K562 (cell line): ENCODE results near the gene RPL26. TPM values are rescaled to one million over a fixed set of nuclear protein-coding genes. Genes with fewer than 3 reads are reported as not detected.

Experiments
- ATF7 ChIP-seq: fragments of 450-650 bp; IDR thresholded peaks from 2 replicates; pipeline ENCODE4 v1.7.1; 2014; ENCODE audit warnings: mild to moderate bottlenecking, moderate library complexity
- CREM ChIP-seq: IDR thresholded peaks from 2 replicates; pipeline ENCODE4 v1.6.1; 2014; ENCODE audit warnings: antibody characterized with exemption, low read depth
- ESRRA ChIP-seq: fragments of 450-650 bp; IDR thresholded peaks from 2 replicates; pipeline ENCODE4 v1.6.1; 2014; ENCODE audit warnings: low read depth, mild to moderate bottlenecking, moderate library complexity, borderline replicate concordance
- ETS2 ChIP-seq: IDR thresholded peaks from 2 replicates; pipeline ENCODE4 v1.6.1; 2016; ENCODE audit warnings: borderline replicate concordance, missing genetic modification characterization, mild to moderate bottlenecking, moderate library complexity, missing compliant biosample characterization; ENCODE audit not compliant: poor library complexity, severe bottlenecking
- ETV5 ChIP-seq: sonication (generic); formaldehyde crosslinking; IDR thresholded peaks from 2 replicates; pipeline ENCODE4 v1.4.0; 2020; ENCODE audit warnings: low read depth, mild to moderate bottlenecking, missing genetic modification reagents
- GATAD2A ChIP-seq: fragments of 450-650 bp; IDR thresholded peaks from 2 replicates; pipeline ENCODE4 v1.6.1; 2017
- MYC ChIP-seq, 2 experiments: fragments of 250-450 bp in 1 of 2; sonication (Bioruptor Pico) in 1 of 2; IDR thresholded peaks; 2 replicates each; pipeline versions ENCODE4 v1.5.1 to v1.6.1; 2012 to 2021; ENCODE audit warnings: low read depth in 2 of 2, borderline replicate concordance in 1 of 2, improper control_type of control experiment in 1 of 2, low read length in 1 of 2, mild to moderate bottlenecking in 1 of 2, moderate library complexity in 1 of 2
- MYNN ChIP-seq, 2 experiments: sonication (generic); formaldehyde crosslinking in 1 of 2; IDR thresholded peaks; 2 replicates each; pipeline versions ENCODE4 v1.5.0 to v1.6.1; 2016 to 2020; ENCODE audit warnings: antibody characterized with exemption in 1 of 2, missing genetic modification reagents in 1 of 2
- NCOA2 ChIP-seq, 2 experiments: fragments of 450-650 bp; IDR thresholded peaks; 2 replicates each; pipeline ENCODE4 v1.6.1; 2018; ENCODE audit warnings: mild to moderate bottlenecking in 2 of 2, moderate library complexity in 1 of 2; ENCODE audit not compliant: partially characterized antibody in 2 of 2
- NCOA6 ChIP-seq: fragments of 450-650 bp; IDR thresholded peaks from 2 replicates; pipeline ENCODE4 v1.6.1; 2017; ENCODE audit warnings: mild to moderate bottlenecking
- NONO ChIP-seq, 2 experiments: fragments of 200-400 bp in 1 of 2; fragments of 450-650 bp in 1 of 2; formaldehyde crosslinking in 1 of 2; IDR thresholded peaks; 2 replicates each; pipeline ENCODE4 v1.6.1; 2017; ENCODE audit warnings: low read depth in 2 of 2, mild to moderate bottlenecking in 2 of 2, moderate library complexity in 2 of 2, low read length in 1 of 2
- ZNF121 ChIP-seq: sonication (generic); formaldehyde crosslinking; conservative IDR thresholded peaks from 2 replicates; pipeline ENCODE4 v1.8.0; 2022; ENCODE audit warnings: missing genetic modification reagents
- ZNF766 ChIP-seq: fragments of 200-800 bp; sonication (Bioruptor generic); conservative IDR thresholded peaks from 2 replicates; pipeline ENCODE4 v1.6.1; 2016; ENCODE audit warnings: missing genetic modification characterization, missing compliant biosample characterization
- polyA plus RNA-seq, 8 experiments: library from polyadenylated mRNA; depleted of rRNA in 4 of 8; stranded (reverse) in 5 of 8; unstranded in 3 of 8; fragments of >200 nt; fragmentation: Nextera tagmentation in 2 of 8; fragmentation: Illumina TruSeq in 1 of 8; extraction: Ambion mirVana in 2 of 8; extraction: Trizol in 1 of 8; gene quantifications; 2 replicates each; pipeline versions ENCODE4 v1.2.1 to v1.2.3, GENCODE V29; 2011 to 2014; ENCODE audit warnings: inconsistent platforms in 1 of 8, missing spikeins in 1 of 8
- total RNA-seq, 7 experiments: library from RNA; depleted of rRNA in 6 of 7; stranded (reverse); fragments of >200 nt in 6 of 7; fragmentation: Illumina TruSeq in 2 of 7; extraction: Trizol in 2 of 7; gene quantifications; 2 replicates each; pipeline versions ENCODE4 v1.2.1 to v1.2.3, GENCODE V29; 2011 to 2021; ENCODE audit warnings: low replicate concordance in 1 of 7
- TF ChIP-seq, protein P1 (sequence below), 2 experiments: fragments of 450-650 bp; conservative IDR thresholded peaks; 2 replicates each; pipeline ENCODE4 v1.6.1; 2017; ENCODE audit warnings: mild to moderate bottlenecking in 2 of 2, moderate library complexity in 2 of 2
- TF ChIP-seq, protein P2 (sequence below): sonication (generic); IDR thresholded peaks from 2 replicates; pipeline ENCODE4 v1.6.1; 2016
- TF ChIP-seq, protein P3 (sequence below), 3 experiments: fragments of 200-800 bp in 1 of 3; fragments of 250-450 bp in 1 of 3; fragments of 450-650 bp in 1 of 3; sonication (Bioruptor Pico) in 1 of 3; sonication (Bioruptor generic) in 1 of 3; formaldehyde crosslinking in 1 of 3; IDR thresholded peaks; 2 replicates each; pipeline versions ENCODE4 v1.6.1 to v1.8.0; 2016 to 2022; ENCODE audit warnings: mild to moderate bottlenecking in 2 of 3, missing genetic modification characterization in 2 of 3, missing compliant biosample characterization in 1 of 3, moderate library complexity in 1 of 3
- TF ChIP-seq, protein P4 (sequence below): sonication (generic); formaldehyde crosslinking; IDR thresholded peaks from 2 replicates; pipeline ENCODE4 v1.8.1; 2022; ENCODE audit warnings: missing genetic modification reagents

RPL26 gene
- total and polyA plus RNA-seq, 9 of the 15 experiments (the other 6 are each of a cell fraction or from before 2014, with no cell fraction given), result 1,474 to 4,074 (median 2,904) TPM

DNA sequence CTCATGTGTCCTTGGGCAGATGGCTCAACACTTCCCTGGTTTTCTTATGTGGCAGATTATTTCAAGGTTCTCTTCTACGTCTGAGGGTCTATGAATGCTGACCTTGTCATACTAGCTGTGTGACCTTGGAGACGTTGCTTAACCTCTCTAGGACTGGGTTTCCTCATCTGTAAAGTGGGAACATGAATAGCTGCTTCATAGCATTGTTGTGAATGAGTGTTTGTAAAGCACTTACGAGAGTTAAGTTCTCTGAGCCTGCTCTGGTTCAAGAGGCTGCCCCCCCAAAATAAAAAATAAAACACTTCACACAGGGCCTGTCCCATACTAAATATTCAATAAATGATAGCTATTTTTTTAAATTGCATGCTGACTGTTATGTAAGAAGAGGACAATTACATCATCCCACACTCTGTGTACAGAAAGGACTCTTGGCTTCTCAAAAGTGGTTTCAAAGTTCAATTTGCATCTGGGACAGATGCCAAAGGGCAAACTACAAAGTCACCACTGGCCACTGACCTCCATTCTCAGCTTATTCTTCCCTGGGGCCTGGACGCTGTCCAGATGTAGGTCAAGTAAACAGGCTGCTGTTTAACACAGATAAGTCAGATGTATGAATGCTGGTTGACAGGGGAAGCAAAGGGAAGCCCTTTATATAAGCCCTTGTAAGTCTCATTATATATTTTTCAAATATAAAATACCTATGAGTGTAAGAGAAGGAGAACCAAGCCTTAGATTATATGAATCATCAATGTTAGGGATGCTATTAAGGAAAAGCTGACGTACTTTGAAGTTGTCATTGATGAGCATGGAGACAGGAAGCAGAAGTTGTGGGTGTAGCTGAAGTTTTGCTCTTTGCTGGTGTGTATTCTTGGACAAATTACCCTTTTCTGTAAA, 37.3 kb upstream of the RPL26 start (continued):
- TF ChIP-seq MYNN (IDR thresholded peaks at IDR 0.05), result 0 out of 2 replicates have a peak, but pooled peaks have one; percentile 41
- no peak for TF ChIP-seq MYNN (CRISPR knock-in tag; IDR thresholded peaks at IDR 0.05)
- no peak for TF ChIP-seq ETS2 (tag)
- TF ChIP-seq NONO (IDR thresholded peaks at IDR 0.05; ENCODE audit: low read depth in 2 of 2, low read length in 1 of 2), result no peak
- TF ChIP-seq, protein P1, sequence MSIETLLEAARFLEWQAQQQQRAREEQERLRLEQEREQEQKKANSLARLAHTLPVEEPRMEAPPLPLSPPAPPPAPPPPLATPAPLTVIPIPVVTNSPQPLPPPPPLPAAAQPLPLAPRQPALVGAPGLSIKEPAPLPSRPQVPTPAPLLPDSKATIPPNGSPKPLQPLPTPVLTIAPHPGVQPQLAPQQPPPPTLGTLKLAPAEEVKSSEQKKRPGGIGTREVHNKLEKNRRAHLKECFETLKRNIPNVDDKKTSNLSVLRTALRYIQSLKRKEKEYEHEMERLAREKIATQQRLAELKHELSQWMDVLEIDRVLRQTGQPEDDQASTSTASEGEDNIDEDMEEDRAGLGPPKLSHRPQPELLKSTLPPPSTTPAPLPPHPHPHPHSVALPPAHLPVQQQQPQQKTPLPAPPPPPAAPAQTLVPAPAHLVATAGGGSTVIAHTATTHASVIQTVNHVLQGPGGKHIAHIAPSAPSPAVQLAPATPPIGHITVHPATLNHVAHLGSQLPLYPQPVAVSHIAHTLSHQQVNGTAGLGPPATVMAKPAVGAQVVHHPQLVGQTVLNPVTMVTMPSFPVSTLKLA (conservative IDR thresholded peaks at IDR 0.05), result peak; percentile 57
- TF ChIP-seq CREM, result peak; percentile 61
- TF ChIP-seq ZNF766 (CRISPR knock-in tag), result 0 out of 2 replicates have a peak, but pooled peaks have one; percentile 42
- no peak for TF ChIP-seq GATAD2A
- TF ChIP-seq, protein P2, sequence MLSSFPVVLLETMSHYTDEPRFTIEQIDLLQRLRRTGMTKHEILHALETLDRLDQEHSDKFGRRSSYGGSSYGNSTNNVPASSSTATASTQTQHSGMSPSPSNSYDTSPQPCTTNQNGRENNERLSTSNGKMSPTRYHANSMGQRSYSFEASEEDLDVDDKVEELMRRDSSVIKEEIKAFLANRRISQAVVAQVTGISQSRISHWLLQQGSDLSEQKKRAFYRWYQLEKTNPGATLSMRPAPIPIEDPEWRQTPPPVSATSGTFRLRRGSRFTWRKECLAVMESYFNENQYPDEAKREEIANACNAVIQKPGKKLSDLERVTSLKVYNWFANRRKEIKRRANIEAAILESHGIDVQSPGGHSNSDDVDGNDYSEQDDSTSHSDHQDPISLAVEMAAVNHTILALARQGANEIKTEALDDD, result peak; percentile 63; the same call in 1 of the 2 replicates
- TF ChIP-seq ETV5 (CRISPR knock-in tag), result 0 out of 2 replicates have a peak, but pooled peaks have one; percentile 21
- TF ChIP-seq ESRRA, result peak; percentile 94
- TF ChIP-seq MYC (IDR thresholded peaks at IDR 0.05; ENCODE audit: low read depth, low read length), result peak; percentile 48
- no peak for TF ChIP-seq MYC (CRISPR knock-in tag; IDR thresholded peaks at IDR 0.05; ENCODE audit: borderline replicate concordance, low read depth)
- TF ChIP-seq NCOA2 (IDR thresholded peaks at IDR 0.05; ENCODE audit: partially characterized antibody in 2 of 2), result peak in 1 of 2 experiments; percentile 57
- 0 out of 2 replicates have a peak, but pooled peaks have one; percentile 25 for TF ChIP-seq NCOA6
- TF ChIP-seq ZNF121, result no peak
- TF ChIP-seq, protein P3, sequence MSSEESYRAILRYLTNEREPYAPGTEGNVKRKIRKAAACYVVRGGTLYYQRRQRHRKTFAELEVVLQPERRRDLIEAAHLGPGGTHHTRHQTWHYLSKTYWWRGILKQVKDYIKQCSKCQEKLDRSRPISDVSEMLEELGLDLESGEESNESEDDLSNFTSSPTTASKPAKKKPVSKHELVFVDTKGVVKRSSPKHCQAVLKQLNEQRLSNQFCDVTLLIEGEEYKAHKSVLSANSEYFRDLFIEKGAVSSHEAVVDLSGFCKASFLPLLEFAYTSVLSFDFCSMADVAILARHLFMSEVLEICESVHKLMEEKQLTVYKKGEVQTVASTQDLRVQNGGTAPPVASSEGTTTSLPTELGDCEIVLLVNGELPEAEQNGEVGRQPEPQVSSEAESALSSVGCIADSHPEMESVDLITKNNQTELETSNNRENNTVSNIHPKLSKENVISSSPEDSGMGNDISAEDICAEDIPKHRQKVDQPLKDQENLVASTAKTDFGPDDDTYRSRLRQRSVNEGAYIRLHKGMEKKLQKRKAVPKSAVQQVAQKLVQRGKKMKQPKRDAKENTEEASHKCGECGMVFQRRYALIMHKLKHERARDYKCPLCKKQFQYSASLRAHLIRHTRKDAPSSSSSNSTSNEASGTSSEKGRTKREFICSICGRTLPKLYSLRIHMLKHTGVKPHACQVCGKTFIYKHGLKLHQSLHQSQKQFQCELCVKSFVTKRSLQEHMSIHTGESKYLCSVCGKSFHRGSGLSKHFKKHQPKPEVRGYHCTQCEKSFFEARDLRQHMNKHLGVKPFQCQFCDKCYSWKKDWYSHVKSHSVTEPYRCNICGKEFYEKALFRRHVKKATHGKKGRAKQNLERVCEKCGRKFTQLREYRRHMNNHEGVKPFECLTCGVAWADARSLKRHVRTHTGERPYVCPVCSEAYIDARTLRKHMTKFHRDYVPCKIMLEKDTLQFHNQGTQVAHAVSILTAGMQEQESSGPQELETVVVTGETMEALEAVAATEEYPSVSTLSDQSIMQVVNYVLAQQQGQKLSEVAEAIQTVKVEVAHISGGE (CRISPR knock-in tag; IDR thresholded peaks at IDR 0.05), result no peak; a peak in 1 of 6 replicates
- TF ChIP-seq, protein P4, sequence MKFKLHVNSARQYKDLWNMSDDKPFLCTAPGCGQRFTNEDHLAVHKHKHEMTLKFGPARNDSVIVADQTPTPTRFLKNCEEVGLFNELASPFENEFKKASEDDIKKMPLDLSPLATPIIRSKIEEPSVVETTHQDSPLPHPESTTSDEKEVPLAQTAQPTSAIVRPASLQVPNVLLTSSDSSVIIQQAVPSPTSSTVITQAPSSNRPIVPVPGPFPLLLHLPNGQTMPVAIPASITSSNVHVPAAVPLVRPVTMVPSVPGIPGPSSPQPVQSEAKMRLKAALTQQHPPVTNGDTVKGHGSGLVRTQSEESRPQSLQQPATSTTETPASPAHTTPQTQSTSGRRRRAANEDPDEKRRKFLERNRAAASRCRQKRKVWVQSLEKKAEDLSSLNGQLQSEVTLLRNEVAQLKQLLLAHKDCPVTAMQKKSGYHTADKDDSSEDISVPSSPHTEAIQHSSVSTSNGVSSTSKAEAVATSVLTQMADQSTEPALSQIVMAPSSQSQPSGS (CRISPR knock-in tag), result no peak
- peak; percentile 97 for TF ChIP-seq ATF7
